ENCODE data around the gene MCTS1. TPM values are rescaled to one million over a fixed set of nuclear protein-coding genes. Genes with fewer than 3 reads are reported as not detected.

Gene MCTS1
- total and polyA plus RNA-seq, 7 donors, result 14.7 to 89.9 (median 25.7) TPM

- intact Hi-C loops (cut with DNase I), result no loop called here
- Histone ChIP-seq H3K4me1 (no peaks in the 10 kb centered on the region), H3K9me3 (no peaks in the 10 kb centered on the region), H3K27me3 (no peaks in the 10 kb centered on the region), H3K36me3 (no peaks in the 10 kb centered on the region), H3K4me3 (no peak overlapping the region), H3K27ac (no peak overlapping the region)
- WGBS, 2 donors, result 92 to 98% methylated on average over 2 of the region's 2 CpGs
- TF ChIP-seq POLR2AphosphoS5 (IDR thresholded peaks at IDR 0.05) (no peak), EP300 (IDR thresholded peaks at IDR 0.05) (no peak), POLR2A (IDR thresholded peaks at IDR 0.05) (no peak), CTCF (IDR thresholded peaks at IDR 0.05) (no peak)
- no peak for DNase-seq
Measured at GRCh38 chrX:120585702-120586101, 18.2 kb upstream of the MCTS1 start.

GRCh38 chrX:120604361-120604782 is 471 bp downstream of the MCTS1 start:
- Histone ChIP-seq H3K27me3 (no peaks in the 10 kb centered on the region), H3K4me3 (peak overlapping the region; percentile 47 to 57 (median 56)), H3K9me3 (no peaks in the 10 kb centered on the region), H3K36me3 (peaks cover 0 to 7% (median 2%) of the 10 kb centered on the region in 4 donors), H3K27ac (peak overlapping the region; percentile 75 to 90 (median 84)), H3K4me1 (peaks cover 0 to 11% (median 6%) of the 10 kb centered on the region in 4 donors)
- intact Hi-C loops (cut with DNase I), result loop anchor here (2.0 kb wide), 1 partner anchor 44 kb away; the partner anchor contains the start of gene CUL4B
- no peak for DNase-seq
- TF ChIP-seq EP300 (IDR thresholded peaks at IDR 0.05), result no peak
- peak in 1 of 4 donors; percentile 3 for TF ChIP-seq POLR2AphosphoS5 (IDR thresholded peaks at IDR 0.05)
- no peak for TF ChIP-seq CTCF (IDR thresholded peaks at IDR 0.05)
- TF ChIP-seq POLR2A (IDR thresholded peaks at IDR 0.05), result no peak
- WGBS, 2 donors, result 0% methylated on average over 5 of the region's 5 CpGs

- Histone ChIP-seq H3K4me3 (no peak overlapping the region), H3K36me3 (peaks cover 0 to 24% (median 2%) of the 10 kb centered on the region in 4 donors), H3K9me3 (no peaks in the 10 kb centered on the region), H3K27ac (no peak overlapping the region), H3K4me1 (no peaks in the 10 kb centered on the region), H3K27me3 (no peaks in the 10 kb centered on the region)
- intact Hi-C loops (cut with DNase I), result no loop called here
- 46 to 90% methylated on average over 1 of the region's 1 CpG for WGBS, 2 donors
- no peak for DNase-seq
- TF ChIP-seq EP300 (IDR thresholded peaks at IDR 0.05) (no peak), CTCF (IDR thresholded peaks at IDR 0.05) (no peak)
Measured at GRCh38 chrX:120612086-120612485, 8.2 kb downstream of the MCTS1 start.

GRCh38 chrX:120614816-120615215 is 10.9 kb downstream of the MCTS1 start:
- H3K27ac ChIP-seq, result no peak overlapping the region

More at GRCh38 chrX:120614816-120615215, 10.9 kb downstream of the MCTS1 start:
- no peaks in the 10 kb centered on the region for H3K4me1 ChIP-seq
- H3K4me3 ChIP-seq, result no peak overlapping the region
- no peaks in the 10 kb centered on the region for H3K9me3 ChIP-seq
- H3K27me3 ChIP-seq, result no peaks in the 10 kb centered on the region
- intact Hi-C loops (cut with DNase I), result no loop called here
- H3K36me3 ChIP-seq, result peaks cover 0 to 17% (median 0%) of the 10 kb centered on the region in 4 donors
- DNase-seq, result no peak
- TF ChIP-seq CTCF (IDR thresholded peaks at IDR 0.05) (no peak), POLR2A (IDR thresholded peaks at IDR 0.05) (no peak), EP300 (IDR thresholded peaks at IDR 0.05) (no peak), POLR2AphosphoS5 (IDR thresholded peaks at IDR 0.05) (no peak)
